Pancreas (tissue), 10 donors: ENCODE measurements around the gene ADAMTSL2. TPM values are rescaled to one million over a fixed set of nuclear protein-coding genes. Genes with fewer than 3 reads are reported as not detected.

Experiments
- ATAC-seq, 4 donors: fragments of 200-7000 bp; cut with Tn5 transposase; one replicate each; pipeline versions ENCODE4 v1.8.0 to v1.9.1; 2020; ENCODE audit warnings: mild to moderate bottlenecking in 4 of 4, moderate library complexity in 4 of 4
- DNase-seq, 6 donors: peaks; one replicate each; pipeline ENCODE4 v3.0.0-alpha.2; 2020
- FAIRE-seq: peaks from 2 replicates; lab custom pipeline; 2012; peaks lifted over from hg19 to GRCh38; lab: Jason Lieb, UNC
- H3K27ac ChIP-seq, 4 donors: fragments of 200-600 bp; sonication (generic); 1 replicate in 3 of 4; 2 replicates in 1 of 4; pipeline versions ENCODE4 v1.5.0 to v1.8.0; 2020
- H3K27me3 ChIP-seq, 4 donors: fragments of 200-600 bp; one replicate each; pipeline ENCODE4 v1.8.0; 2021
- H3K36me3 ChIP-seq, 3 donors: fragments of 200-600 bp; sonication (generic) in 1 of 3; one replicate each; pipeline versions ENCODE4 v1.5.0 to v1.8.0; 2020 to 2021
- H3K4me1 ChIP-seq, 3 donors: fragments of 200-600 bp; one replicate each; pipeline ENCODE4 v1.8.0; 2021
- H3K4me3 ChIP-seq, 4 donors: fragments of 200-600 bp; sonication (generic) in 2 of 4; one replicate each; pipeline versions ENCODE4 v1.5.0 to v1.8.0; 2020 to 2021
- H3K9me3 ChIP-seq, 4 donors: fragments of 200-600 bp; one replicate each; pipeline ENCODE4 v1.8.0; 2021
- WGBS, 2 donors: extraction: QIAGEN DNeasy Blood & Tissue Kit; methylation state at CpG; one replicate each; pipeline ENCODE4 v1.1.7; 2013; 5-methylcytosine and 5-hydroxymethylcytosine counted together
- intact Hi-C, 3 donors: fragments of 100-400 bp; cut with DNase I; formaldehyde crosslinking; loops; one replicate each; pipeline versions ENCODE4 v1.11.1 to v1.14.2; 2022
- polyA plus RNA-seq, 2 donors: library from polyadenylated mRNA; stranded (reverse); fragments of 200-250 nt; gene quantifications; one replicate each; pipeline ENCODE4 v1.2.3, GENCODE V29; 2013
- total RNA-seq, 6 donors: library from RNA; stranded (reverse); fragmentation: NEBNext Ultra II Directional in 4 of 6; extraction: Animal tissue kit (Norgen Biotek cat#: 25700) in 4 of 6; gene quantifications; one replicate each; pipeline versions ENCODE4 v1.2.1 to v1.2.4, GENCODE V29; 2021 to 2023
- TF ChIP-seq, protein P1 (sequence below), 4 donors: fragments of 200-600 bp; sonication (generic) in 3 of 4; IDR thresholded peaks; one replicate each; pipeline versions ENCODE4 v1.5.0 to v1.8.0; 2021; ENCODE audit warnings: antibody characterized with exemption in 4 of 4
- donor health status: healthy with polysubstance abuse.
- donor health status: DM: no; HTN: no; CAD: no; lungs with moderate emphysema.
- donor health status: DM: no; HTN: no; CAD: no.
- donor health status: control.
- donor health status: control.
- donor health status: Bipolar disorder and iron deficiency.
- donor health status: DM: yes; HTN: yes; CAD: no.
- donor health status: DM: no; HTN: no; CAD: no.
- donor health status: DM: no; HTN: no; CAD: no.
- donor health status: DM: yes; HTN: yes; CAD: no.

The ADAMTSL2 gene
- total and polyA plus RNA-seq, 8 donors = 1.5 to 12.9 (median 3.2) TPM

DNA sequence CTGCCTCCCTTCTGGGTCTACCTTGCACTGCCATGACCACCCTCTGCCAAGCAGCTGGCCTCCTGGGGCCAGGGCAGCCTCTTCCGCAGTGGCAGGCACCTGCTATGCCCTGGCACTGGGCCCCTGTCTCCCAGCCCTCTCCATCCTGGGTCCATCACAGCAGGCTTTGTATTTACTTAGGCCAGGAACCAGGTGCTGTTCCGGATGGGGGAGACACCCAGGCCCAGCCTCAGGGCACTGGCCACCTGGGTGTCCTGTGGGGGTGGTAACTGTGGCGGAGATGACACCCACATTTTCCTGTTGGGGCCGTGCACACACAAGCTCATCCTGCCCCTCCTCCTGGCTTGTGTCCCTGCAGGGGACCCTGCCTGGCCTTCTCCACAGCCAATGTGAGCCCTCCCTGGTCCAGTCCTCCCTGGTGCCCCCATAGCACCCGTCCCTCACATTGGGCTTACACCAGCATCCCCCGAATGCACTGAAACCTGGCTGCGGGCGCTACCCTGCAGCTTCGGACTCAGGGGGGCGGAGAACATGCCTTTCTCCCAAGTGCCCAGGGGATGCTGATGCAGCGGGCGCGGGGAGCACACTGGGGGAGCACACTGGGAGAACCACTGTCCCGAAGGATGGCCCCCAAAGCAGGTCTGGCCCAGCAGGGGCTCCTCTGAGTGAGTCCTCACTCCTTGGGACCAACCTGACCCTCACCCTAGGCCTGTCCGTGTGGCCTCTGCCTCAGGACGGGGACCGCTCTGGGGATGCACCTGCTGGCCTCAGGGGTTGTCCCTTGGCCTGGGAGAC, 56.8 kb downstream of the ADAMTSL2 start:
- peaks cover 0 to 2% (median 0%) of the 10 kb centered on the region in 4 donors for H3K27me3 ChIP-seq
- DNase-seq = peak in 1 of 6 donors; percentile 46
- no peak for FAIRE-seq

GRCh38 chr9:133591985-133592384, 57.5 kb downstream of the ADAMTSL2 start:
- no peaks in the 10 kb centered on the region for H3K27me3 ChIP-seq
- WGBS, 2 donors = 55 to 64% methylated on average over 10 of the region's 10 CpGs
- FAIRE-seq (no peak), ATAC-seq (no peak), DNase-seq (no peak)
- TF ChIP-seq, protein P1, sequence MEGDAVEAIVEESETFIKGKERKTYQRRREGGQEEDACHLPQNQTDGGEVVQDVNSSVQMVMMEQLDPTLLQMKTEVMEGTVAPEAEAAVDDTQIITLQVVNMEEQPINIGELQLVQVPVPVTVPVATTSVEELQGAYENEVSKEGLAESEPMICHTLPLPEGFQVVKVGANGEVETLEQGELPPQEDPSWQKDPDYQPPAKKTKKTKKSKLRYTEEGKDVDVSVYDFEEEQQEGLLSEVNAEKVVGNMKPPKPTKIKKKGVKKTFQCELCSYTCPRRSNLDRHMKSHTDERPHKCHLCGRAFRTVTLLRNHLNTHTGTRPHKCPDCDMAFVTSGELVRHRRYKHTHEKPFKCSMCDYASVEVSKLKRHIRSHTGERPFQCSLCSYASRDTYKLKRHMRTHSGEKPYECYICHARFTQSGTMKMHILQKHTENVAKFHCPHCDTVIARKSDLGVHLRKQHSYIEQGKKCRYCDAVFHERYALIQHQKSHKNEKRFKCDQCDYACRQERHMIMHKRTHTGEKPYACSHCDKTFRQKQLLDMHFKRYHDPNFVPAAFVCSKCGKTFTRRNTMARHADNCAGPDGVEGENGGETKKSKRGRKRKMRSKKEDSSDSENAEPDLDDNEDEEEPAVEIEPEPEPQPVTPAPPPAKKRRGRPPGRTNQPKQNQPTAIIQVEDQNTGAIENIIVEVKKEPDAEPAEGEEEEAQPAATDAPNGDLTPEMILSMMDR (IDR thresholded peaks at IDR 0.05) = no peak
- H3K4me3 ChIP-seq = no peak overlapping the region
- intact Hi-C loops = no loop called here
- no peaks in the 10 kb centered on the region for H3K9me3 ChIP-seq
- no peak overlapping the region for H3K27ac ChIP-seq
- no peaks in the 10 kb centered on the region for H3K4me1 ChIP-seq
- H3K36me3 ChIP-seq = no peaks in the 10 kb centered on the region

More for the DNA sequence above, 56.8 kb downstream of the ADAMTSL2 start:
- Histone ChIP-seq H3K9me3 (no peaks in the 10 kb centered on the region), H3K36me3 (no peaks in the 10 kb centered on the region), H3K27ac (no peak overlapping the region), H3K4me3 (no peak overlapping the region), H3K4me1 (no peaks in the 10 kb centered on the region)
- no peak for ATAC-seq
- 84 to 87% methylated on average over 14 to 17 of the region's 17 CpGs for WGBS, 2 donors
- intact Hi-C loops = no loop called here
- TF ChIP-seq, protein P1 (IDR thresholded peaks at IDR 0.05) = no peak

- FAIRE-seq (no peak), ATAC-seq (no peak), DNase-seq (peak in 1 of 6 donors; percentile 42)
- H3K27me3 ChIP-seq = no peaks in the 10 kb centered on the region
- H3K9me3 ChIP-seq = no peaks in the 10 kb centered on the region
- H3K4me1 ChIP-seq = no peaks in the 10 kb centered on the region
- TF ChIP-seq, protein P1 (IDR thresholded peaks at IDR 0.05) = no peak
- no peaks in the 10 kb centered on the region for H3K36me3 ChIP-seq
- WGBS, 2 donors = 65 to 74% methylated on average over 17 of the region's 17 CpGs
- intact Hi-C loops = no loop called here
- H3K4me3 ChIP-seq = no peak overlapping the region
- H3K27ac ChIP-seq = no peak overlapping the region
Measured at GRCh38 chr9:133592731-133593409, 58.4 kb downstream of the ADAMTSL2 start.

DNA sequence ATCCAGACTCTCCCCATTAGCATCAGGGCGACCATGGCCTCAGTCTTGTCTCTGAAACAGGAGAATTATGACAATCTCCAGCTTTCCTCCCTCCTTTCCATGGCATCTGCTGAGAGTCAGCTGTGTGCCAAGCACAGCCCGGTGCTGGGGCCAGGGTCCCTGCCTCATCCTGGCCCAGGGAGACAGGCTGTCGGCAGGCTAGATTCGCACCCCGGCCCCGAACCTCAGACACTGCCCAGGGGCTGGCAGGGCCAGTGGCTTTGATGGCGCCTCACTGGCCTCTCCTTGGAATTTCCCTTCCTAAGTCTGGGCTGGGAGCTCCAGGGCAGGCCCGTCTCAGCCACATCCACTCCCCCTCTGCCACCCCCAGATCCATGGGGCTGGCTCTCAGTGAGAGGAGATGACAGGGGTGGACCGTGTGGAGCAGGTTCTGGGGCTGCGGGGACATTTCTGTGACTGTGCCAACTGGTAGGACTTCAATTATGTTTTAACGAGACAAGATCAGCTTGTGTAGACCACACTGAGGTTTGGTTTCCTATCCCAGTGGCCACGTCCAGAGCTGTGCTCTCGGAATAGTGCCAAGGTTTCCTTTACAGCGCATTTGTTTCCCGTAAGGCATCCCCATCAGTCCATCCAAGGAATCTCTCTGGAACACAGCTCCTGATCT, 59.2 kb downstream of the ADAMTSL2 start:
- peak in 1 of 6 donors; percentile 37 for DNase-seq

More for the DNA sequence above, 59.2 kb downstream of the ADAMTSL2 start:
- no peak overlapping the region for H3K27ac ChIP-seq
- no peak overlapping the region for H3K4me3 ChIP-seq
- FAIRE-seq (no peak), ATAC-seq (no peak)
- intact Hi-C loops = no loop called here
- WGBS, 2 donors = 74 to 80% methylated on average over 15 of the region's 15 CpGs
- no peaks in the 10 kb centered on the region for H3K4me1 ChIP-seq
- H3K9me3 ChIP-seq = no peaks in the 10 kb centered on the region
- no peaks in the 10 kb centered on the region for H3K27me3 ChIP-seq
- TF ChIP-seq, protein P1 (IDR thresholded peaks at IDR 0.05) = no peak
- no peaks in the 10 kb centered on the region for H3K36me3 ChIP-seq
